ENCODE measurements around the gene WDR83.
A peak's percentile ranks its signal among the peaks of the same experiment; 100 is the strongest.
"Not testable (repeated sequence)": the region's sequence is repeated elsewhere in the genome, so short reads cannot be mapped to it uniquely, and the experiment has no call there.

Gene WDR83

GRCh38 chr19:12666265-12667048 is at the start of gene WDR83, which contains the start of gene MAN2B1:
Gene WDR83 (plus strand): TSS chr19:12666807. CDS start chr19:12669791, 2,984 bp downstream.
Gene MAN2B1 (minus strand): TSS chr19:12666742. CDS start chr19:12666701, 41 bp downstream.
- DNase-seq: peak; percentile 66

- DNase-seq: no peak
Measured at GRCh38 chr19:12617646-12618045, 49.0 kb upstream of the WDR83 start.

- DNase-seq: not testable (repeated sequence)
Measured at GRCh38 chr19:12621253-12622024, 45.2 kb upstream of the WDR83 start.

GRCh38 chr19:12623361-12624031 is 43.1 kb upstream of the WDR83 start:
- no peak for DNase-seq

GRCh38 chr19:12626958-12627357 is 39.6 kb upstream of the WDR83 start:
- DNase-seq: no peak

GRCh38 chr19:12628040-12629022 is 38.3 kb upstream of the WDR83 start:
- no peak for DNase-seq

- DNase-seq: no peak
Measured at GRCh38 chr19:12629215-12629614, 37.4 kb upstream of the WDR83 start.

- no peak for DNase-seq
Measured at GRCh38 chr19:12636631-12637030, 30.0 kb upstream of the WDR83 start.

- DNase-seq: no peak
Measured at GRCh38 chr19:12638611-12639182, 27.9 kb upstream of the WDR83 start.

- no peak for DNase-seq
Measured at GRCh38 chr19:12639901-12640613, 26.6 kb upstream of the WDR83 start.

GRCh38 chr19:12641456-12641855 is 25.2 kb upstream of the WDR83 start:
- no peak for DNase-seq

GRCh38 chr19:12642506-12642905 is 24.1 kb upstream of the WDR83 start:
- no peak for DNase-seq

GRCh38 chr19:12643716-12644115 is 22.9 kb upstream of the WDR83 start:
- not testable (repeated sequence) for DNase-seq

GRCh38 chr19:12646551-12646950 is 20.1 kb upstream of the WDR83 start:
- no peak for DNase-seq

GRCh38 chr19:12647047-12647446 is 19.6 kb upstream of the WDR83 start:
- no peak for DNase-seq

GRCh38 chr19:12647490-12648071 is 19.0 kb upstream of the WDR83 start:
- DNase-seq: no peak

GRCh38 chr19:12648088-12648487 is 18.5 kb upstream of the WDR83 start:
- DNase-seq: no peak

GRCh38 chr19:12649941-12650340 is 16.7 kb upstream of the WDR83 start:
- DNase-seq: no peak

GRCh38 chr19:12652219-12652618 is 14.4 kb upstream of the WDR83 start:
- no peak for DNase-seq

- DNase-seq: no peak
Measured at GRCh38 chr19:12655546-12655945, 11.1 kb upstream of the WDR83 start.
